HG03159 (cell line): ENCODE data around the gene MED6.

Source experiments
- ATAC-seq: cut with Tn5 transposase; IDR thresholded peaks from one replicate; pipeline ENCODE4 v1.9.1; 2021; ENCODE audit warnings: mild to moderate bottlenecking, moderate library complexity; ENCODE audit not compliant: unreplicated experiment

The MED6 gene

DNA sequence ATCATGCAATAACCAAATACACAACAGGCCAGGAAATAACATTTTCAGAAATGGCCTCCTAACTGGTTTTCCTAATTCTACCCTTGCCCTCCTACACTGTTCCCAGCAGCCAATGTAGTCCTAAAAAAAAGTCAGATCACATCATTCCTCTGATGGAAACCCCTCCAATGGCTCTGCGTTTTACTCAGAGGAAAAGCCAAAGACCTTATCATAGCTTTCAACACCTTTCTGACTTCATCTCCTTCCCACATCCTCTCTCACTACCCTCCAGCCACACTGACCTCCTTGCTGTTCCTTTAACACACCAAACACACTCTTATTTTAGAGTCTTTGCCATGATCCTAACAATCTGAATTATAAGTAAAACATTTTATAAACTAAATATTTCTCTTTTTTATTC is 1.1 kb downstream of the MED6 start:
- no peak for ATAC-seq

DNA sequence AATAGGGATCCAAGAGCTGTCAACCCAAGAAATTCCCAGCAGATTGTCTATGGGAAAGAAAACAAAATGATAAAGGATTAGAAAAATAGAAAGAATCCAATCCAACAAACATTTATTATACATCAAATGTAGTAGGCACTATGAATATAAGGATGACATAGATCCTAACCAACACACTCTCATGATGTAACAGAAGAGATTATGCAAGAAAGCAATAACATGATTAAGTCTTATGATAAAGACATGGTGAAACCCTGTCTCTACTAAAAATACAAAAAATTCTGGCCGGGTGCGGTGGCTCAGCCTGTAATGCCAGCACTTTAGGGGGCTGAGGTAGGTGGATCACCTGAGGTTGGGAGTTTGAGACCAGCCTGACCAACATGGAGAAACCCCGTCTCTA is 2.7 kb downstream of the MED6 start:
- ATAC-seq, result no peak

DNA sequence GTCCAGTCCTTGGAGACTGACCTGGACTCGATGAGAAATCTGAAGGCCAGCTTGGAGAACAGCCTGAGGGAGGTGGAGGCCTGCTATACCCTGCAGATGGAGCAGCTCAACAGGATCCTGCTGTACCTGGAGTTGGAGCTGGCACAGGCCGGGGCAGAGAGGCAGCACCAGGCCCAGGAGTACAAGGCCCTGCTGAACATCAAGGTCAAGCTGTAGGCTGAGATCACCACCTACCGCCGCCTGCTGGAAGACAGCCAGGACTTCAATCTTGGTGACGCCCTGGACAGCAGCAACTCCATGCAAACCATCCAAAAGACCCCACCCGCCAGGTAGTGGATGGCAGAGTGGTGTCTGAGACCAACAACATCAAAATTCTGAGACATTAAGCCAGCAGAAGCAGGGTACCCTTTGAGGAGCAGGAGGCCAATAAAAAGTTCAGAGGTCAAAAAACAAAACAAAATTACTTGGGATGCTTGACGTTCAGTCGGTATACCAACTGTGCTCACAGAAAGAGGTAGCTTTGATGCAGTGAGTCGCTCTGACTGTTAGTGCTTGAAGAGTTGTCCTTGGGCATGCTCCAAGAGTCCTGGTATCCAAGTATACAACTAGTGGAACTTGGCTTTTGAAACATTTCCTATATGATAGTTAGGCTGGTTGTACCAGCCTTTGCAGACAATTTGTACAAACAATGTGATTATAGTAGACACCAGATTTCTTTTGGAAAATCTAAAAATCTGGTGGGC is 4.8 kb downstream of the MED6 start:
- no peak for ATAC-seq

DNA sequence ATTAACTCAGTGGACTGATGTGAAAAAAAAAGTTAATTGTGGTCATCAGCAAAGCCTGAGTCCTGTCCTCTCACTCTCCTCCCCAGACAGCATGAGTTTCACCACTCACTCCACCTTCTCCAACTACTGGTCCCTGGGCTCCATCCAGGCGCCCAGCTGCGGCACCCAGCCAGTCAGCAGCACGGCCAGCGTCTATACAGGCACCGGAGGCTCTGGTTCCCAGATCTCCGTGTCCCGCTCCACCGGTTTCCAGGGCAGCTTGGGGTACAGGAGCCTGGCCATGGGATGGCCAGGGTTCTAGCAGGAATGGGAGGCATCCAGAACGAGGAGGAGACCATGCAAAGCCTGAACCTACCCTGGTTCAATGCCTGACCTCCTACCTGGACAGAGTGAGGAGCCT is 6.0 kb downstream of the MED6 start:
- ATAC-seq, result no peak

DNA sequence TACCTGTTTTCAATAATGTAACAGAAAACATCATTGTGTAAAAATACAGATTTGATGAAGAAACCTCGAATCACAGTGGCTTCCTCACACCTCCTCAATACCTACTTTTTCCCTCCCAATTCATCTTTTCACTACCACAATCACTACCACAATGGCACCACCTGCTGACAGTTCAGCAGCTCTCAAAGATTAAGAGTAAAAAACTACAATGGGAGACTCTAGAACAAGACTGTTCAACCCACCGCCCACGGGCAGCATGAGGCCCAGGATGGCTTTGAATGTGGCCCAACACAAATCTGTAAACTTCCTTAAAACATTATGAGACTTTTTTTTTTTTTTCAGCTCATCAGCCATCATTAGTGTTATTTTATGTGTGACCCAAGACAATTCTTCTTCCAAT is 15.2 kb downstream of the MED6 start:
- no peak for ATAC-seq

DNA sequence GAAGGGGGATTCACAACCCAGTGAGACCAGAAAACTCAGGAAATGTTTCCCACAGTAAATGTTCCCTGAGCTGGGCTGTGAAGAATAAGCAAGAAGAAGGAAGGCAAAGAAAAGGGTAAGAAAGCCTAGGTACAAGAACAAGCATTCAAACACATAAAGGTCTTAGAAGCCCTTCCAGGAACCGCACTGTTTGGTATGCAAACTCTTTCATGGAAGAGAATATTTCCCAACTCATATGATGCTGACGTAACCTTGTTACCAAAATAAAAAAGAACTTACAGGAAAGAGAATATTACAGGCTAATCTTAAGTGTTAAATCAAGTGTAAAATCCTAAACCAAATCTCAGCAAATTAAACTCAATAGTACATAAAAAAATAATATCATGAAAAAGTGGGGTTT is 23.6 kb downstream of the MED6 start:
- ATAC-seq, result no peak

DNA sequence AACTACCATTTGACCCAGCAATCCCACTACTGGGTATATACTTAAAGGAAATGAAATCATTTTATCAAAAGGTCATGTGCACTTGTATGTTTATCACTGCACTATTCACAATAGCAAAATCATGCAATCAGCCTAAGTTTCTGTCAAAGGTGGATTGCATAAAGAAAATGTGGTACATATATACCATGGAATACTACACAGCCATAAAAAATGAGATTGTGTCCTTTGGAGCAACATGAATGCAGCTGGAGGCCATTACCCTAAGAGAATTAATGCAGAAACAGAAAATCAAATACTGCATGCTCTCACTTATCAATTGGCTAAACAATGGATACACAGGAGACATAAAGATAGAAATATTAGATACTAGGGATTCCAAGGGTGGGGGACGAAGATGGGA is 27.4 kb downstream of the MED6 start:
- no peak for ATAC-seq

DNA sequence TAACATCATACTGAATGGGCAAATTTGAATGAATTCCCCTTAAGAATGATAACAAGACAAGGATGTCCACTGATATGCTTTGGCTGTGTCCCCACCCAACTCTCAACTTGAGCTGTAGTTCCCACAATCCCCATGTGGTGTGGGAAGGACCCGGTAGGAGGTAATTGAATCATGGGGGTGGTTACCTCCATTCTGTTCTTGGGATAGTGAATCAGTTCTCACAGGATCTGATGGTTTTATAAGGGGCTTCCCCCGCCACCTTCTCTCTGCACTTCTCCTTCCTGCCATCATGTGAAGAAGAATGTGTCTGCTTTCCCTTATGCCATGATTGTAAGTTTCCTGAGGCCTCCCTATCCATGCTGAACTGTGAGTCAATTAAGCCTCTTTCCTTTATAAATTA is 29.3 kb downstream of the MED6 start:
- no peak for ATAC-seq

DNA sequence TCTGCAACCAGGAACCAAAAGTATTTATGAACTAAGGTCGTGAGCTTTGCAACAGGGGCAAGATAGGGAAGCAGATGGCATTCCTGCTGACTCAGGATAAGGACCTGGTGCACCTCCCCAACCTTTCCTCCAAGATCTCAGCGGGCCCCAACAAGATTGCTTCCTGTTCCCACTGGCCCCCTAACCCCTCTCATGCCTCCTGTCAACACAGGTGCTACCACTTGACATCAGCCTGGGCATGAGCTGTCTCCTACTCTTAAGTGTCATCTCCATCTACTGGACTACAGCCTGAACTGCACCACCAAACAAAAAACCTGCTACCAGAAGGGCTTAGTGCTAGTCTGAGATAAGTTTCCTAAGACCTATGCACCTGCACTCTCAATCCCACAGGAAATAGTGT is 32.7 kb downstream of the MED6 start:
- ATAC-seq, result no peak

DNA sequence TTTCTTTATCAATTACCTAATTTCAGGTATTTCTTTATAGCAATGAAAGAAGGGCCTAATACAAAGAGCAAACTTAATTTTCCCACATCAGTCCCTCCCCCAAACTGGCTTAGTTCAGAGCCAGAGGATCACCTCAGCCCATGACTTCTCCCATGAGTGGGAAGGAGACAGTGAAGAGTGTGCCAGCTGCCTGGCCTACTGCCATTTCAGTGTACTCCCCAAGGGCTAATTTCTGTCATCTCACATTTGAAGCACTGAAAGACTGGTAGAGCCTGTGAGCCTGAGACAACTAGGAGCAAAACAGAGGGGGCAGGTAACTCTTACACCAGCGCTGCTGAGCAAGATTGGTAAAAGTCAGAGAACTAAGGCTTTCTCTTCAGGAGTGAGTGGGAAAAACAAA is 36.6 kb downstream of the MED6 start:
- ATAC-seq, result no peak

DNA sequence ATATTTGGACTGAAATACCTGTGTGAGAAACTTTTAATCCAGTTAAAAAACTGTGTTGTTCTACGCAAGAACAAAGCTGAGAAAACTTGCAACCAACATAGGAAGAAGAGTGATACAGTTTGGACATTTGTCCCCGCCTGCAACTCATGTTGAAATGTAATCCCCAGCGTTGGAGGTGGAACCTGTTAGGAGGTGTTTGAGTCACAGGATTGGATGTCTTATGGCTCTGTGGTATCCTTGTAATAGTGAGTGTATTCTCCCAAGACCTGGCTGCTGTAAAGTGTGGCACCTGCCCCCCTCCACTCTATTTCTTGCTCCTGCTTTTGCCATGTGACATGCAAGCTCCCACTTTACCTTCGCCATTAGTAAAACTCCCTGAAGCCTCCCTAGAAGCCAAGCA is 37.0 kb downstream of the MED6 start:
- no peak for ATAC-seq

DNA sequence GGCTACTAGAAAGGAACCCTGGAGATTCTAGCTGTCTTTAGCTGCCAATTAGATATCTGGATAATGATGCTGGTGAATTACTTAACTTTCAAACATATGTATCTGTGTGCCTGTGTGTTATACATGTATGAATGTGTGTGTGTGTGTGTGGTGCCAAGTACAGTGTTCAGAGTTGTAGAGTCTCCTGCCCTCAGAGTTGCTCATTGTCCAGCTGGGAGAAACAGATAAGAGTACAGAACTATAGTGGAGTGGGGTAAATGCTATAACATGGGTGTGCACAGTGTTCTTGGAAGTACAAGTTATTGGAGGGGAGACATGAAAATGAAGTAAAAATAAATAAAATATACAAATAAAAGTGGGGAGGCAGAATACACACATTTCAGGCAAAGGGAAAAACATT is 42.1 kb downstream of the MED6 start:
- ATAC-seq, result no peak

DNA sequence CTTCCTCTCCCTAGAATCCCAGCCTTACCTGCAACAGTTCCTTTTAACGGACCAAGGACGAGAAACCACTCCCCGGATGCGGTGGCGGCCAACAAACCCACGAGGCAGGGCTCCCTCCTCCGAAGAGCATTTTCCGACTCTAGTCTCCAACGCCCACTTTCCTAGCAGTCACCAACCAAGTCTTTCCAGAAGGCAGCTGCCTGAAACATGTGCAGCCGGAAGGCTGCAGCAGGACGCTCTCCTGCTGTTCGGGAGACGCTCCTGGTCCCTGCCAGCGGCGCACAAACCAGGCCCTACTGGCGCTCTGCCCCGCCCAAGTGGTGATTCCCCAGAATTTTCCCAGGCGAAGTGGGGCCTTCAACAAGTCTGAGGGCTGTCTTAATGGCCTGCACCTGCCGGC is 44.6 kb downstream of the MED6 start:
- ATAC-seq, result no peak

DNA sequence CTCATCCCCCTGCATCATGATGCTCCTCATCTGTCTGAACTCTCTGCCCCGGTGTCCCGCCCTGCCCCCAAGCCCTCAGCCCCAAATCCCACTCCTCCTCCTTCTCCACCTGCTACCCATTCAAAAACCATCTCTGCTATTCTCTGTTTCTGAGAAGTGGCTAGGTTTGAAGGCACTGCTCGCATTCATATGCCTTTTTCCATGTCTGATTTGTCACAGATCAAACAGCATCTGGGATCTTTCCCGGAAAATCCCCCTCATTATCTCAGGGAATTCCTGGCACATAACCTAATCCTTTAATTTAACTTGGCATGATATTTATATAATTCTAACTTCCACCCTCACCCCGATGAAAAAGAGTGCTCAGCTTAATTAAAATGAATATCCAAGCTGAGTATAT is 62.4 kb downstream of the MED6 start:
- no peak for ATAC-seq

DNA sequence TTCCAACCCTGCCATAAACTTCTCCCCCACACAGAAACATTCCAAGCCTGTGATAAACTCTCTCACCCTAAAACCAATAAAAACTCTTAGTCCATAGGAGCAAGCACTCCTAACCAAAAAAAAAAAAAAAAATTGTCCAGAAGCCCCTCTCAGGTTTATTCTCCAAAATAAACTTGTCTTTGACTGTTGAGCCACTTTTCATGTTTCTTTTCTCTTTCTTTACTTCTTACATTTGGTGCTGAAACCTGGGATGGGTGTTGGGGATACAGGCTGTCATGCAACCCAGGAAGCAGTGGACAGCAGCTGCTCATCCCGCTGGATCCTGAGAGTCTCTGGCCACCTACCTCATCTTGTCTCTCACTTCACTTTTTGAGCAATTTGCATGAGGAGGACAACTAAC is 63.6 kb downstream of the MED6 start:
- no peak for ATAC-seq

DNA sequence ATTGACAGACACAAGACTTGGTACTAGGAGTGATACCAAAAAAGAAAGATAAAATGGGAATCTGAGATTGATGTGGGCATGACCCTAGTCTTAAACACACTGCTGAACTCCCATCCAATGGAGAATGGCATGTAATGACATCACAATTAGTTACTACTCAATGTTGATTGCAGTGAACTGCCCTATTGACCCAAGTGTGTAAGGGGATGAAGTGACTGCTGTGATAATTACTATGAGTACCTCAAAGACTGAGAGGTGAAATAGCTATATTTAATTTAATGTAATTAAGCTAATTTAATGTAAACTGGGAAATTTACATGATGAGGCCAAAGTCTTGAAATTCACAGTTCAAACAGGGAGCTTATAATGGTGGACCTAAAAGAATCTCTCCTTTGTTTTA is 65.6 kb downstream of the MED6 start, which contains the start of gene ADAM20:
TSS of gene ADAM20 (minus strand) at position 101 of the 400 bp plus-strand sequence. CDS start 10,247 bp downstream, outside the sequence.
- no peak for ATAC-seq
